ENCODE data around the gene SLC25A26.

GRCh38 chr3:66227915-66228314, 7.1 kb downstream of the SLC25A26 start:
- TF ChIP-seq EP300 (IDR thresholded peaks at IDR 0.05) (no peak), CTCF (IDR thresholded peaks at IDR 0.05) (no peak)

Data from tibial nerve (tissue), 4 donors.